Activated gamma-delta T cell treated with anti-CD3 and anti-CD28 coated beads, Interleukin-2, amount 50 U/mL, for 16 hours (primary cell): ENCODE results near the gene ACAT1.
"Not testable (repeated sequence)": the region's sequence is repeated elsewhere in the genome, so short reads cannot be mapped to it uniquely, and the experiment has no call there.

ENCODE experiments used
- DNase-seq: peaks from one replicate; pipeline ENCODE4 v3.0.0-alpha.2; 2020; ENCODE audit warnings: low read depth

Gene ACAT1

GRCh38 chr11:108147150-108147549 lies 25.8 kb downstream of the ACAT1 start:
- DNase-seq: no peak

- DNase-seq: no peak
These were observed 27.2 kb downstream of the ACAT1 start for GRCh38 chr11:108148556-108148955.

GRCh38 chr11:108154591-108154990 lies 33.2 kb downstream of the ACAT1 start:
- DNase-seq: no peak

GRCh38 chr11:108160970-108161566 lies 39.7 kb downstream of the ACAT1 start:
- no peak for DNase-seq

- DNase-seq: not testable (repeated sequence)
These were observed 41.5 kb downstream of the ACAT1 start for GRCh38 chr11:108162878-108163277.

- no peak for DNase-seq
These were observed 46.3 kb downstream of the ACAT1 start for GRCh38 chr11:108167624-108168023.

GRCh38 chr11:108170184-108170583 lies 48.8 kb downstream of the ACAT1 start:
- no peak for DNase-seq

- DNase-seq: no peak
These were observed 56.2 kb downstream of the ACAT1 start for GRCh38 chr11:108177570-108177969.

- no peak for DNase-seq
These were observed 72.4 kb downstream of the ACAT1 start for GRCh38 chr11:108193725-108194124.

- no peak for DNase-seq
These were observed 75.5 kb downstream of the ACAT1 start for GRCh38 chr11:108196901-108197300.
